Right atrium auricular region (tissue), 2 donors: ENCODE data around the gene EVI5. TPM values are rescaled to one million over a fixed set of nuclear protein-coding genes. Genes with fewer than 3 reads are reported as not detected.

Source experiments
- DNase-seq: peaks from one replicate; pipeline ENCODE4 v3.0.0-alpha.2; 2019; ENCODE audit warnings: low spot score
- H3K27ac ChIP-seq, 2 donors: fragments of 200-600 bp; sonication (generic); 1 replicate in 1 of 2; 2 replicates in 1 of 2; pipeline ENCODE4 v1.5.1; 2016 to 2019
- H3K27me3 ChIP-seq, 2 donors: fragments of 200-600 bp; sonication (generic); one replicate each; pipeline versions ENCODE4 v1.5.1 to v1.6.0; 2017 to 2019
- H3K36me3 ChIP-seq: fragments of 200-600 bp; sonication (generic); one replicate; pipeline ENCODE4 v1.5.1; 2016
- H3K4me1 ChIP-seq, 2 donors: fragments of 200-600 bp; sonication (generic); one replicate each; pipeline versions ENCODE4 v1.5.1 to v1.6.0; 2017 to 2019
- H3K4me3 ChIP-seq, 2 donors: fragments of 200-600 bp; sonication (generic); 1 replicate in 1 of 2; 2 replicates in 1 of 2; pipeline ENCODE4 v1.5.1; 2017 to 2019; ENCODE audit warnings: mild to moderate bottlenecking in 1 of 2, moderate library complexity in 1 of 2
- H3K9me3 ChIP-seq, 2 donors: fragments of 200-600 bp; sonication (generic); one replicate each; pipeline ENCODE4 v1.5.1; 2019
- CTCF ChIP-seq, 2 donors: fragments of 200-600 bp; sonication (generic); IDR thresholded peaks; one replicate each; pipeline ENCODE4 v1.5.1; 2019; ENCODE audit warnings: antibody characterized with exemption in 2 of 2
- total RNA-seq, 2 donors: library from RNA; depleted of rRNA; stranded (reverse); fragments of >200 nt; gene quantifications; one replicate each; pipeline ENCODE4 v1.1.0, GENCODE V29; 2016

Gene EVI5
- total RNA-seq, 2 donors from 2014 or later, result 26.4 to 41.9 TPM

DNA sequence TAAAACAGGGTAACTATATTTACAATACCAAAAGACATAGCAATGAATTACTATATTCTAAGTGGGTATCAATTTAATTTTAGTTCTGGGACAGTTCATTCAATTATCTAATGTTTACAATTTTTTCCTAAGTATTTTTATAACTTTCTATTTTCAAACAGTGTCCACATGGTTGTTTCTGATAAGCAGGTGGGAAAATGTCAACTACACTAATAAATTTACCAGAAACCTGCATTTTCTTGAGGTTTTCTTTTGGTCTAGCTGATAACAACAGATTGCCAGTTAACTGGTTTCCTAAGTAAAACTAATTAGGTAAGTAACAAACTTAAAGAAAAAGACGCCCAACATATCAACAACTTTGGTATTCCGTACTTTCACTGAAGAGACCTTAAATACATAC, 213.3 kb downstream of the EVI5 start:
- Histone ChIP-seq H3K27ac (no peak overlapping the region), H3K4me1 (no peaks in the 10 kb centered on the region), H3K4me3 (no peak overlapping the region), H3K36me3 (no peaks in the 10 kb centered on the region), H3K9me3 (no peaks in the 10 kb centered on the region), H3K27me3 (no peaks in the 10 kb centered on the region)
- TF ChIP-seq CTCF (IDR thresholded peaks at IDR 0.05), result no peak
- no peak for DNase-seq

DNA sequence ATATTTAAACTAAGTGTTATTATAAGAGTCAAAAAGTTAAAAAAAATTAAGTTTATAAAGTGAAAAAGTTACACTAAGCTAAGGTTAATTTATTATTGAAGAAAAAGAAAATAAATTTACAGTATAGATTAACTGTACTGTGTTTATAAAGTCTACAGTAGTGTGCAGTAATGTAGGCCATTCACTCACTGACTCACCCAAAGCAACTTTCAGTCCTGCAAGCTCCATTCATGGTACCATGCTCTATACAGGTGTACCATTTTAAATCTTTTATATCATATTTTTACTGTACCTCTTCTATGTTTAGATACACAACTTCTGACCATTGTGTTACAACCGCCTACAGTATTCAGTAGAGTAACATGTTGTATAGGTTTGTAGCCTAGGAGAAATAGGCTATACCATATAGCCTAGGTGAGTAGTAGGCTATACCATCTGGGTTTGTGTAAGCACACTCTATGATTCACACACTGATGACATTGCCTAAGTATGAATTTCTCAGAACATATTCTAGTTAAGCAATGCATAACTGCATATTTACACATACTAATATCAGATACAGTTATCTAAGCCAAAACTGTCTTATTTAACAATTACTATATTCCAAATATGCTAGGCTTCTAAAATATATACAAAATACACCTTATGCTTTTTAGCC, 217.6 kb downstream of the EVI5 start:
- H3K27me3 ChIP-seq, result no peaks in the 10 kb centered on the region
- TF ChIP-seq CTCF (IDR thresholded peaks at IDR 0.05), result no peak
- DNase-seq, result no peak

DNA sequence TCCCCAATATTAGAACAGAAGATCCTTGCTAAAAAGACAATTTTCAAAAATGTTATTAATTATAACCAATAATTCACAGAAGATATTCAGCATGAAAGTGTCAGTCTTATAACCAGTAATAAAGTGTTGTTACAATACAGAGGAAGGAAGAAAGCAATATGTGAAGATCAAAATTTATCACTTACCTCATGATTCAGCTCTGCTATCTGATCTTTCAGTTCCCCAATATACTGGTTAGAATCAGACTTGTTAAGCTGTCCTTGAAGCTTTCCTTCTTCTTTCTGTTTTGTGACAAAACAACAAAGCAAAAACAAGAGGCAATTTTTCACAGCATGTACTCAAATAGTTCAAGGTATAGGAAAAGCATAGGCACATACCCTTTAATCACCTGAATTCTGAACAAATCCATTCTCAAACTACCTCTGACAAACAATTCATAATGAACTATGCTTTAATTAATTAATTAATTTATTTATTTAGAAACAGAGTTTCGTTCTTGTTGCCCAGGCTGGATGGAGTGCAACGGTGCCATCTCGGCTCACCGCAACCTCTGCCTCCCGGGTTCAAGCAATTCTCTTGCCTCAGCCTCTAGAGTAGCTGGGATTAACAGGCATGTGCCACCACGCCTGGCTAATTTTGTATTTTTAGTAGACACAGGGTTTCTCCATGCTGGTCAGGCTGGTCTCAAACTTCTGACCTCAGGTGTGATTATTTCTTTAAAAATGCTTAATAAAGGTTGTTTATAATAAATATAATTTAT, 221.3 kb downstream of the EVI5 start:
- Histone ChIP-seq H3K4me3 (no peak overlapping the region), H3K36me3 (no peaks in the 10 kb centered on the region), H3K4me1 (no peaks in the 10 kb centered on the region), H3K27me3 (no peaks in the 10 kb centered on the region), H3K9me3 (no peaks in the 10 kb centered on the region), H3K27ac (no peak overlapping the region)
- DNase-seq, result no peak
- TF ChIP-seq CTCF (IDR thresholded peaks at IDR 0.05), result no peak

More for the DNA sequence above, 217.6 kb downstream of the EVI5 start:
- Histone ChIP-seq H3K4me1 (no peaks in the 10 kb centered on the region), H3K4me3 (no peak overlapping the region), H3K9me3 (no peaks in the 10 kb centered on the region), H3K36me3 (no peaks in the 10 kb centered on the region), H3K27ac (no peak overlapping the region)

DNA sequence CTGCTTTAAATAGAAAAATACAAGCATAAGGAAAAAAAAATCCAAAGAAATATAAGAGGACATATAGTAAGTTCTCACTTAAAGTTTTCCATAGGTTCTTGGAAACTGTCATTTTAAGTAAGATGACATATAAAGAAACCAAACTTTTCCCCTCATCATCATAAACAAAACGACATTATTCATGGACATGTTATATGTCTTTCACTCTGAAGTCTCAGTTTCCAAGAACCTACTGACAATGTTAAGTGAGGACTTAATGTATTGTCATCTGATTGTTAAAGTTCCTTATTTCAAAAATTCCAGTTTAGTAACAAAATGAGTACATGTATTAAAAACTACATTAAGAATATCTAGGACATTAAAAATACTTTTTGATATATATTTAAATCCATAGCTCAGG, 228.6 kb downstream of the EVI5 start:
- no peak for TF ChIP-seq CTCF (IDR thresholded peaks at IDR 0.05)
- H3K4me3 ChIP-seq, result no peak overlapping the region

DNA sequence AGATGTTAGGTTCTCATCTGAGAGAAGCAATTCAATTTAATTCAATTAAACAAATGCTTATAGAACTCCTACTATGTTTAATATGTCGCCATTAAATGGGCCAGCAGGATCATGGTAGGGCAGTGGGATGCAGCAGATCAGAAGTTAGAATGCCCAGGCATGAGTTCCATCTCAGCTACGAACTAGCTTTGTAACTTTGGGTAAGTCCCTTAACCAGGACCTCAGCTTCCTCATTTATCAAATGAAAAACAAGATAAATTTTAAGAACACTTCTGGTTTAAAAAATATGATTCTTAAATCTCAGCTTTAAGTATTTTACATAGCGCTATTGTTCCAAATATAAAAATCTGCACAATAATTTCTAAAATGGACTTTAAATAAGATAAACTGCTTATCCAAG, 230.7 kb downstream of the EVI5 start:
- H3K4me3 ChIP-seq, result no peak overlapping the region
- H3K36me3 ChIP-seq, result no peaks in the 10 kb centered on the region
- H3K9me3 ChIP-seq, result no peaks in the 10 kb centered on the region
- H3K27ac ChIP-seq, result no peak overlapping the region
- no peak for DNase-seq
- H3K27me3 ChIP-seq, result no peaks in the 10 kb centered on the region
- no peaks in the 10 kb centered on the region for H3K4me1 ChIP-seq
- no peak for TF ChIP-seq CTCF (IDR thresholded peaks at IDR 0.05)

More for the DNA sequence above, 228.6 kb downstream of the EVI5 start:
- H3K36me3 ChIP-seq, result no peaks in the 10 kb centered on the region
- H3K27me3 ChIP-seq, result no peaks in the 10 kb centered on the region
- H3K9me3 ChIP-seq, result no peaks in the 10 kb centered on the region
- H3K4me1 ChIP-seq, result no peaks in the 10 kb centered on the region
- no peak for DNase-seq
- no peak overlapping the region for H3K27ac ChIP-seq
